IMR-90 (cell line): ENCODE data around the gene PLEKHJ1. TPM values are rescaled to one million over a fixed set of nuclear protein-coding genes. Genes with fewer than 3 reads are reported as not detected.
A peak's percentile ranks its signal among the peaks of the same experiment; 100 is the strongest.

Experiments
- ATAC-seq: fragments of 200-7000 bp; cut with Tn5 transposase; 2 replicates; pipeline ENCODE4 v1.9.1; 2020; ENCODE audit warnings: low read depth, mild to moderate bottlenecking, moderate library complexity
- BruUV-seq: library from RNA; stranded (reverse); fragments of 400-500 nt; replicated peaks from 2 replicates; lab custom pipeline; 2021; lab: Mats Ljungman, UMichigan
- CTCF ChIA-PET: fragments of 300-600 bp; formaldehyde crosslinking; extraction: SDS; loops from one replicate; lab custom pipeline; 2021; ENCODE audit warnings: antibody characterized with exemption; lab: Yijun Ruan, JAX
- POLR2A ChIA-PET: fragments of 300-600 bp; sonication (Branson Sonifier 250); formaldehyde crosslinking; loops from one replicate; lab custom pipeline; 2022; ENCODE audit warnings: antibody characterized with exemption; ENCODE audit not compliant: unreplicated experiment; lab: Charles Lee
- DNase-seq: peaks from one replicate; pipeline ENCODE4 v3.0.0; 2013
- H2AFZ ChIP-seq: replicated peaks from 2 replicates; pipeline ENCODE3; 2013; ENCODE audit warnings: low read length, mild to moderate bottlenecking; ENCODE audit not compliant: poor library complexity
- H2AK5ac ChIP-seq: 2 replicates; pipeline ENCODE4 v1.6.1; 2013; ENCODE audit warnings: low read depth, low read length, inconsistent platforms
- H2AK9ac ChIP-seq: replicated peaks from 2 replicates; pipeline ENCODE3; 2013; ENCODE audit warnings: mild to moderate bottlenecking, low read depth, low read length, moderate library complexity; ENCODE audit not compliant: poor library complexity
- H2BK120ac ChIP-seq: 2 replicates; pipeline ENCODE4 v1.6.1; 2013; ENCODE audit warnings: low read depth, low read length, inconsistent platforms
- H2BK15ac ChIP-seq: 3 replicates; pipeline ENCODE4 v1.6.1; 2013; ENCODE audit warnings: low read depth, low read length, inconsistent platforms
- H2BK20ac ChIP-seq: 2 replicates; pipeline ENCODE4 v1.6.1; 2013; ENCODE audit warnings: low read depth, mild to moderate bottlenecking, inconsistent platforms, low read length, moderate library complexity
- H2BK5ac ChIP-seq: 2 replicates; pipeline ENCODE4 v1.6.1; 2013; ENCODE audit warnings: mild to moderate bottlenecking, low read depth, low read length, inconsistent platforms; ENCODE audit not compliant: poor library complexity, severe bottlenecking
- H3K14ac ChIP-seq: replicated peaks from 2 replicates; pipeline ENCODE4 v1.6.1; 2013; ENCODE audit warnings: low read depth, low read length, inconsistent platforms
- H3K18ac ChIP-seq: 2 replicates; pipeline ENCODE4 v1.6.1; 2013; ENCODE audit warnings: low read depth, low read length, control low read depth
- H3K23ac ChIP-seq: 2 replicates; pipeline ENCODE4 v1.6.1; 2013; ENCODE audit warnings: low read depth, low read length, inconsistent platforms
- H3K27ac ChIP-seq: 2 replicates; pipeline ENCODE4 v1.5.1; 2013; ENCODE audit warnings: mild to moderate bottlenecking, control low read depth, low read length; ENCODE audit not compliant: insufficient read depth
- H3K27me3 ChIP-seq: 2 replicates; pipeline ENCODE4 v1.6.1; 2013; ENCODE audit warnings: low read length; ENCODE audit not compliant: control insufficient read depth, insufficient read depth
- H3K36me3 ChIP-seq: 2 replicates; pipeline ENCODE4 v1.6.1; 2013; ENCODE audit warnings: low read length, mixed read lengths; ENCODE audit not compliant: control insufficient read depth, insufficient read depth
- H3K4ac ChIP-seq: 2 replicates; pipeline ENCODE4 v1.6.1; 2013; ENCODE audit warnings: low read depth, low read length, inconsistent platforms
- H3K4me1 ChIP-seq: 2 replicates; pipeline ENCODE4 v1.6.1; 2013; ENCODE audit warnings: low read length, mixed read lengths; ENCODE audit not compliant: control insufficient read depth, insufficient read depth
- H3K4me2 ChIP-seq: 2 replicates; pipeline ENCODE4 v1.6.1; 2013; ENCODE audit warnings: low read depth, mild to moderate bottlenecking, control low read depth, low read length, moderate library complexity
- H3K4me3 ChIP-seq: 2 replicates; pipeline ENCODE4 v1.5.1; 2013; ENCODE audit warnings: low read depth, mild to moderate bottlenecking, control low read depth, low read length, moderate library complexity; ENCODE audit not compliant: insufficient read depth
- H3K56ac ChIP-seq: 2 replicates; pipeline ENCODE4 v1.6.1; 2013; ENCODE audit warnings: low read length, inconsistent platforms; ENCODE audit not compliant: insufficient read depth; ENCODE audit errors: extremely low read depth
- H3K79me1 ChIP-seq, 2 experiments: 2 replicates each; pipeline ENCODE4 v1.6.1; 2013; ENCODE audit warnings: low read length in 2 of 2, inconsistent platforms in 1 of 2, low read depth in 1 of 2
- H3K9ac ChIP-seq: 2 replicates; pipeline ENCODE4 v1.6.1; 2013; ENCODE audit warnings: low read depth, low read length, control low read depth
- H3K9me1 ChIP-seq: 2 replicates; pipeline ENCODE4 v1.6.1; 2013; ENCODE audit warnings: low read length, inconsistent platforms; ENCODE audit not compliant: insufficient read depth
- H3K9me3 ChIP-seq: 2 replicates; pipeline ENCODE4 v1.6.1; 2013; ENCODE audit warnings: low read length; ENCODE audit not compliant: control insufficient read depth, insufficient read depth
- H4K20me1 ChIP-seq: 2 replicates; pipeline ENCODE4 v1.6.1; 2013; ENCODE audit warnings: low read length, inconsistent platforms; ENCODE audit not compliant: insufficient read depth
- H4K5ac ChIP-seq: 2 replicates; pipeline ENCODE4 v1.6.1; 2013; ENCODE audit warnings: mild to moderate bottlenecking, low read depth, low read length, control low read depth
- H4K8ac ChIP-seq, 2 experiments: 2 replicates each; pipeline ENCODE4 v1.6.1; 2013; ENCODE audit warnings: low read depth in 2 of 2, low read length in 2 of 2, control low read depth in 1 of 2, inconsistent platforms in 1 of 2
- H4K91ac ChIP-seq: 2 replicates; pipeline ENCODE4 v1.6.1; 2013; ENCODE audit warnings: low read depth, low read length, inconsistent platforms; ENCODE audit not compliant: insufficient read depth
- BHLHE40 ChIP-seq: fragments of 150-350 bp; IDR thresholded peaks from 2 replicates; pipeline ENCODE4 v1.6.1; 2016; ENCODE audit warnings: mild to moderate bottlenecking, low read depth, low read length
- CEBPB ChIP-seq: IDR thresholded peaks from 2 replicates; pipeline ENCODE4 v1.6.1; 2012; ENCODE audit warnings: low read depth, low read length, improper control_type of control experiment
- CHD1 ChIP-seq: IDR thresholded peaks from 2 replicates; pipeline ENCODE4 v1.6.1; 2012; ENCODE audit warnings: low read depth, low read length, improper control_type of control experiment
- CTCF ChIP-seq: conservative IDR thresholded peaks from 2 replicates; pipeline ENCODE4 v1.5.1; 2012; ENCODE audit warnings: mild to moderate bottlenecking, low read depth, low read length, improper control_type of control experiment
- FOS ChIP-seq: fragments of 150-350 bp; IDR thresholded peaks from 2 replicates; pipeline ENCODE4 v1.6.1; 2016; ENCODE audit warnings: low read depth, low read length
- MAFK ChIP-seq: IDR thresholded peaks from 2 replicates; pipeline ENCODE4 v1.6.1; 2012; ENCODE audit warnings: low read depth, low read length, improper control_type of control experiment
- MAZ ChIP-seq: IDR thresholded peaks from 2 replicates; pipeline ENCODE4 v1.6.1; 2012; ENCODE audit warnings: low read depth, mild to moderate bottlenecking, low read length, improper control_type of control experiment, moderate library complexity, borderline replicate concordance
- MXI1 ChIP-seq: IDR thresholded peaks from 2 replicates; pipeline ENCODE4 v1.6.1; 2012; ENCODE audit warnings: low read depth, mild to moderate bottlenecking, low read length, moderate library complexity, borderline replicate concordance
- NFE2L2 ChIP-seq: fragments of 150-350 bp; IDR thresholded peaks from 2 replicates; pipeline ENCODE4 v1.6.1; 2016; ENCODE audit warnings: low read depth, mild to moderate bottlenecking, low read length
- POLR2A ChIP-seq: IDR thresholded peaks from 2 replicates; pipeline ENCODE4 v1.6.1; 2012; ENCODE audit warnings: mild to moderate bottlenecking, low read depth, low read length
- RAD21 ChIP-seq: IDR thresholded peaks from 2 replicates; pipeline ENCODE4 v1.6.1; 2012; ENCODE audit warnings: low read length, improper control_type of control experiment
- RCOR1 ChIP-seq: IDR thresholded peaks from 2 replicates; pipeline ENCODE4 v1.6.1; 2012; ENCODE audit warnings: mild to moderate bottlenecking, low read length, improper control_type of control experiment; ENCODE audit not compliant: insufficient replicate concordance
- RFX5 ChIP-seq: IDR thresholded peaks from 2 replicates; pipeline ENCODE4 v1.8.0; 2012; ENCODE audit warnings: low read depth, mild to moderate bottlenecking, low read length, moderate library complexity
- SMC3 ChIP-seq: fragments of 150-350 bp; IDR thresholded peaks from 2 replicates; pipeline ENCODE4 v1.6.1; 2016; ENCODE audit warnings: low read depth, mild to moderate bottlenecking, antibody characterized with exemption, low read length, moderate library complexity
- USF2 ChIP-seq: fragments of 150-350 bp; IDR thresholded peaks from 2 replicates; pipeline ENCODE4 v1.6.1; 2017; ENCODE audit warnings: mild to moderate bottlenecking, antibody characterized with exemption, low read length, low read depth
- WGBS, 2 experiments: methylation state at CpG; one replicate each; pipeline versions ENCODE4 v1.1.5 to v1.1.7; 2013; ENCODE audit warnings: missing lambda C conversion rate in 2 of 2; ENCODE audit not compliant: insufficient read length in 1 of 2; ENCODE audit errors: extremely low coverage in 2 of 2; 5-methylcytosine and 5-hydroxymethylcytosine counted together
- dilution Hi-C: fragments of 300-500 bp; cut with HindIII; formaldehyde crosslinking; loops from one replicate; pipeline ENCODE4 v1.14.3; 2018; ENCODE audit warnings: low sequenced_read_pairs; ENCODE audit not compliant: unreplicated experiment
- in situ Hi-C: fragments of 300-500 bp; cut with MboI; formaldehyde crosslinking; loops from 3 replicates; pipeline ENCODE4 v1.14.3; 2019; ENCODE audit warnings: low sequenced_read_pairs, inconsistent platforms, mixed read lengths
- intact Hi-C: fragments of 100-400 bp; cut with micrococcal nuclease; formaldehyde crosslinking; loops from 2 replicates; pipeline ENCODE4 v1.10.0; 2022
- polyA plus RNA-seq, 3 experiments: library from polyadenylated mRNA; depleted of rRNA; stranded (reverse); fragments of >200 nt; gene quantifications; 2 replicates each; pipeline ENCODE4 v1.2.3, GENCODE V29; 2012; ENCODE audit warnings: low replicate concordance in 1 of 3
- total RNA-seq: library from RNA; depleted of rRNA; stranded (reverse); fragments of >200 nt; gene quantifications from 2 replicates; pipeline ENCODE4 v1.2.3, GENCODE V29; 2012
- TF ChIP-seq, protein P1 (sequence below): fragments of 150-350 bp; IDR thresholded peaks from 2 replicates; pipeline ENCODE4 v1.6.1; 2016; ENCODE audit warnings: low read depth, mild to moderate bottlenecking, low read length, moderate library complexity, borderline replicate concordance

Gene PLEKHJ1
- total and polyA plus RNA-seq, 2 of the 4 experiments (the other 2 are of a cell fraction), result 31.7 to 62.8 TPM

DNA sequence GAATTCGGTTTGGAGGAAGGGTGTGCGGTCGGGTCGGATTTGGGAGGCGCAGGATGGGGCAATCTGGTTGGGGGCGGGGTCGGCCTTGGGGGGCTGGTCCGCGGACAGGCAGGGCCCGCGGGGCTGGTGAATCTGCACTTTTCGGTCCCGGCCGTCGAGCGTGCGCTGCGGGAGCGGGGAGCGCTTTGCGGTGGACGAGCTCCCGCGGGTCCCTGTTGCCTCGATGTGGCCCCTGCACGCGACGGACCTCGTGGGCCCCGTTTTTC is 34.0 kb upstream of the PLEKHJ1 start:
- ATAC-seq, result no peak
- Histone ChIP-seq H3K23ac (peak overlapping the region; percentile 75), H3K4me1 (peaks cover 15% of the 10 kb centered on the region), H3K4me2 (0 out of 2 replicates have a peak overlapping the region, but pooled peaks have one; percentile 22), H2BK5ac (peak overlapping the region; percentile 67), H3K79me1 (peaks cover 7 to 40% of the 10 kb centered on the region in 2 experiments), H3K56ac (peak overlapping the region; percentile 41), H3K27ac (peak overlapping the region; percentile 90), H3K14ac (peak overlapping the region; percentile 92), H3K9ac (peak overlapping the region; percentile 96), H4K20me1 (peaks cover 58% of the 10 kb centered on the region), H3K27me3 (no peaks in the 10 kb centered on the region), H3K18ac (no peak overlapping the region; the same call in 1 of the 2 replicates), H3K9me1 (no peaks in the 10 kb centered on the region; the same call in 1 of the 2 replicates), H3K4me3 (peak overlapping the region; percentile 71), H2AK9ac (peak overlapping the region; percentile 95), H4K8ac (peak overlapping the region in 1 of 2 experiments; percentile 5; a peak in 2 of 4 replicates), H2AK5ac (peak overlapping the region; percentile 66), H2AFZ (no peak overlapping the region), H2BK120ac (no peak overlapping the region), H3K36me3 (peaks cover 25% of the 10 kb centered on the region), H3K9me3 (no peaks in the 10 kb centered on the region), H3K4ac (peak overlapping the region; percentile 89), H4K5ac (no peak overlapping the region), H2BK15ac (no peak overlapping the region), H4K91ac (peak overlapping the region; percentile 44), H2BK20ac (no peak overlapping the region)
- no peak for DNase-seq
- no peak for TF ChIP-seq POLR2A
- TF ChIP-seq NFE2L2, result no peak
- no peak for TF ChIP-seq USF2
- TF ChIP-seq RAD21, result no peak
- TF ChIP-seq SMC3, result no peak
- TF ChIP-seq RCOR1, result no peak
- TF ChIP-seq MAZ, result no peak
- TF ChIP-seq MAFK, result no peak
- TF ChIP-seq CHD1, result no peak
- no peak for TF ChIP-seq CTCF
- no peak for TF ChIP-seq BHLHE40
- TF ChIP-seq RFX5, result no peak
- no peak for TF ChIP-seq MXI1
- TF ChIP-seq CEBPB, result no peak
- TF ChIP-seq, protein P1, sequence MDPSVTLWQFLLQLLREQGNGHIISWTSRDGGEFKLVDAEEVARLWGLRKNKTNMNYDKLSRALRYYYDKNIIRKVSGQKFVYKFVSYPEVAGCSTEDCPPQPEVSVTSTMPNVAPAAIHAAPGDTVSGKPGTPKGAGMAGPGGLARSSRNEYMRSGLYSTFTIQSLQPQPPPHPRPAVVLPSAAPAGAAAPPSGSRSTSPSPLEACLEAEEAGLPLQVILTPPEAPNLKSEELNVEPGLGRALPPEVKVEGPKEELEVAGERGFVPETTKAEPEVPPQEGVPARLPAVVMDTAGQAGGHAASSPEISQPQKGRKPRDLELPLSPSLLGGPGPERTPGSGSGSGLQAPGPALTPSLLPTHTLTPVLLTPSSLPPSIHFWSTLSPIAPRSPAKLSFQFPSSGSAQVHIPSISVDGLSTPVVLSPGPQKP, result no peak
- no peak for TF ChIP-seq FOS
- POLR2A ChIA-PET, result interaction anchor here (1.0 kb wide), 2 partner anchors 11 to 31 kb away, joined by 4 to 5 read pairs; no protein-coding TSS in a partner anchor
- dilution Hi-C loops (no loop called here), in situ Hi-C loops (loop anchor here (10.0 kb wide), 1 partner anchor 345 kb away; no protein-coding TSS in a partner anchor), intact Hi-C loops (loop anchor here (5.0 kb wide), 1 partner anchor 113 kb away; no protein-coding TSS in a partner anchor)
- BruUV-seq, result no TSS peak
- WGBS, 2 experiments, result 0% methylated on average over 27 of the region's 30 CpGs; no CpG with 5 or more reads in 1 of the 2 experiments
- CTCF ChIA-PET, result no interaction called here
